COLO829 (cell line): ENCODE results near the gene HEG1.

Source experiments
- DNase-seq: peaks from one replicate; pipeline ENCODE4 v3.0.0; 2012; ENCODE audit warnings: low spot score

The HEG1 gene

DNA sequence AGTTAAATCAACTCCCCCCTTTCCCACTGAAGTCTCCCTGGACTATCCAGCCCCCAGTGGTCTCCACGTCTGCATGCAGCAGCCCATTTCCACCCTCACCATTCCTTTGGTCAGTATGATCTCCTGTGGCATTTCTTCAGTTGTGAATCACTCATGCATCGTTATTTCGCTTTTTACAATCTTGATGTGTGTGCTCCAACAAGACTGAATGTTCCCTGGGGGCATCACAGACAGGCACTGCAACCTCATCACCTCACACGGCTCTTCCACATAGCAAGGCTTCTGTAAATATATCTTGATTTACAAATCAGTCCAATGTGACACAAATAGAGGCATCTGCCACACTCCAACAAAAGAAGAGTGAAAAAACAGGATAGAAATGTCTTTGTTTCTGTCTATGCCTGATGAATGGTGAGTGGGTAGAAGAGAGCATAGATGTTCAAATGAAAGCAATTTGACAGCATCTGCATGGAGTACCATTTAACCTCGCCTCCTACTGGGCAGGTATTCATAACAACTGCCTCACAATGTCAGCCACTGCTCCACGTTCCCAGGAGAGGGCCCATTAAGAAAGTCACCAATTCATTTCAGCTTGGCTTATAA is 5.2 kb downstream of the HEG1 start:
- DNase-seq = no peak

DNA sequence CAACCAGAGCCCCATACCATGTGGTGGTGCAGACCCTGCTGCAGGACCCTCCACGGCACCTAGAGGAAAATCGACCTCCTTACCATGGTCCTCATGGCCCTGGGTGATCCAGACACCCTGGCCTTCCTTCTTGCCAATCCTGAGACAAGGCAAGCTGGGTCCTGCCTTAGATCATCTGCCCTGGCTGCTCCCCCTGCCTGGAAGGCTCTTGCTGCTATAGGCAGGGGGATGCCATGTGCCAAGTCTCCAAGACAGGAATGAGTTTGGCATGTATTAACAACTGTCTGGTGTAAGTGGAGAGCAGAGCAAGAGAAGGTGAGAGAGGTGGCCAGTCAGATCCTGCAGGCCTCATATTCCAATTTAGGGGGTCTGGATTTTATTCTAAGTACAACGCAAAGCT is 7.5 kb downstream of the HEG1 start:
- no peak for DNase-seq

DNA sequence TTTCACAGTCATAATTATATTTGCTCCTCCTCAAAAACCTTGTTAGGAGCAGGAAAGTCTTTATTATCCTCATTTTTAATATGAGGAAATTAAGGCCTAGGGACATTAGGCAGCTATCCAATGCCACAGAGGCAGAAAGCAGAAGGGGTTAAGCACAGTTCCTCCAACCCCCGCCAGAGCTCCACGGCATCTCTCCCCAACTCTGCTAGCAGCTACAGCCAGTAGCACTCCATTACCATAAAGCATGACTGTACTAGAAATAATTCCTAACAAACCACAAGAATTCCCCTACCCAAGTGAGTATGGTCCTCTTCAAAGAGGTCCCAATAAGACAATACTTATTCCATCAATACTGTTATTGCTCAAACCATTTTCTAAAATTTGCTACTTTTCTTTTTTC is 9.8 kb downstream of the HEG1 start:
- peak; percentile 82 for DNase-seq

DNA sequence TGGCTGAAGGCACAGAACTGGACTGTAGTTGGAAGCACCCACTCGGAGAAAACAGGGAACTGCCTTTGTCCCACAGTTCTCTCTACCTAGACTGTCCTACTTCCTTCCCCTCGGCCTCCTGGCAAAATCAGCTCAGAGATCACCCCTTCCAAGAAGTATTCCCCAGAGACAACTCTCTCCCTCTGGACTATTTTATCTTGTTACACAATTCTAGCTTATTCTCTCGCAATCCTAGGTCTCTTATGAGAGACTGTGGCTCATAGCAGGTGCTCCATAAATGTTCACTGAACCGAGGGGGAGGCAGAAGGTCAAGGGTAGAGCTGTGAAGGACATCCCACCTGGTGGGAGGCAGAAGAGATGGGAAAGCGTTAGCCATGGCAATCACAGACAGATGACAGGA is 10.6 kb downstream of the HEG1 start:
- DNase-seq = no peak

DNA sequence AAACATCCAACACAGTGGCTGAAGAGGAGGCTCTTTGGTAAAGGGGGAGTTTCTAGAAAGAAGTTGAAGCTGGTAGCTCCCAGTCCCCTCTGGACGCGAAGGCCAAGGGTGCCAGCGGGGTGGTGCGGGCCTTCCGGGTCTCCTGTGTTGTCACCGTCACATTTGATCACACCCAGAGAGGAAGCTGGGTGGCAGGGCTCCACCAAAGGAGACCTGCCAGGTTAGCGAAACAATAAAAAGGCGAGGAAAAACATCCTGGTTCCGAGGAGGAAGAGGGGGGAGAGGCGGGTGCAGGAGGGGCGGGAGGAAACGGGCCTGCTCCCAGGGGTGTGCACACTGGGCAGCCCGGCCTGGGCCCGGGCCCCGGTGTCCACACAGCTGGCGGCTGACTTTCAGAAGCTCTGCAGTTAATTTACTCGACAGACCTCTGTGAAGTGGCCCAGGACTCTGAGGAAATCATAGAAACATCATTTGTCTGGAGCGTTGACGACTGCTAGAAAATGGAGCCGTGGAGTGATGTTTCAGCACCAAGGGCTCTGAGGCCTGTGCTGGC is 12.1 kb downstream of the HEG1 start:
- DNase-seq = no peak

DNA sequence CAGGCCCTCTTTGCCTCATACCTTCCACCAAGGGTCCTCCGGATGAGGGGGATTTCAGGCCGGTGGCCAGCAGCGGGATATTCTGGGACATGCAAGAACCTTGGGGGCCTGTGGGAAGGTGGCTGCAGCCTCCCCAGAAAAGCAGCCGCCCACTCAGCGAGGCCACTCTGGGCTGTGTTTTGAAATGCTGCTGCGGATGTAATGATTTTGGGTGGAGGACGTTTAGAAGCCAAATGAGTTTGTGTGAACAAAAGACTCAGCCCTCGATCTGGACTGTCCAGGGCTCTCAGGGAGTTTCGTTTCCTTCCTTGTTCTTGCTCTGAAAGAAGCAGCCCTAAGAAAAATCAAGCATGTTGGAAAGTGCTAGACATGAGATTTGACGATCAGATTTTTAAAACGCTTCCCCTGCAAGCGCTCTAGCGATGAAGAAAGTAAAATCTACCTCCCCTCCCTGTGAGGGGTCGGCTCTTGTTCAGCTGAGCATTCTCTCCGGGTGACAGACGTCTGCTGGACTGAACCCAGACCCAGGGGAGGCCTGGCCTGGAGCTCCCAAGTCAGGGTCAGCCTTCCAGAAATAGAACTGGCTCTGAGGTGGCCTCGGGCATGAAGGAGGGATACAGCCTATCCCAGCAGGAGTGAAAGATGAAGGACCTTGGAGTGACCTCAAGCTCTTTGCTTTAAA is 12.9 kb downstream of the HEG1 start:
- no peak for DNase-seq

DNA sequence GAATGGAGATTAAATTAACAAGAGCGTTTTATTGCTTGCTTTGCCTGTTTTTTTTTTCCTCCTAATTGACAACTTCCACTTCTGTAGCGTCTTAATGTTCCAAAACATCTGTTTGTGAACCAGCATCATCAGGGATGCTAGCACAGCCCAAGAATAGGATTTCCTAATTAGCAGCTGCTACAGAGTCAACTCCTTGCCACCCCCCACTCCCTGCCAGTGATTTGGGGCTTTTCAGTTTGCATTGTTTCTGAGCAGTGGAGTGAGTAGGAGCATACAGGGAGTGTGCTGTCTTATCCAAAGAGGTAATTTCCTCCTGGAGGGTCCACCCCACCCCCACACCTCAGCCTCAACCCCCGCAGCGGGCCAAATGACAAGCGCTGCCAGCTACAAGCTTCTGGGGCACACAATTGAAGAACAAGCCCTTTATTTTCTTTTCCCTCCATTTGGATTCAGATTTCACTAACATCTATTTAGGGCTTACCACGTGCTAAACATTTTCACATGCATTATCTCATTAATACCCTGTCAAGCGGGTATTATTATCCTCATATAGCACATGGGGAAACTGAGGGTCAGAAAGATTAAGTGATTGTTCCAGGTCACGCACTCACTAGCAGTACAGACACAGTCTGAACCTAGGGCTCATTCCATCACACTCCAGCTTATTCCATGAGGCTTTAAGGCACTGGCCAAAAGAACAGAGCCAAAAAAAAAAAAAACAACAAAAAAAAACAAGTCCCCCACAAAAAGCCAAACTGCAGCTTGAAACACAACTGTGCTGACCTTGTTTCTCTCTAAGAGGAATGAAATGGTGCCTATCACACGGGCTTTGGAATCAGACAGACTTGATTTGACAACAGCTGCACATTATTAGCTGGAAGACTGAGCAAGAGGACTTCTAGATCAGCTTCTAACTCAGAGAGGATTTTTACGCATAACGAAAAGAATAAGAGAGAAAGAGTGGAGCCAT is 16.4 kb downstream of the HEG1 start:
- no peak for DNase-seq

DNA sequence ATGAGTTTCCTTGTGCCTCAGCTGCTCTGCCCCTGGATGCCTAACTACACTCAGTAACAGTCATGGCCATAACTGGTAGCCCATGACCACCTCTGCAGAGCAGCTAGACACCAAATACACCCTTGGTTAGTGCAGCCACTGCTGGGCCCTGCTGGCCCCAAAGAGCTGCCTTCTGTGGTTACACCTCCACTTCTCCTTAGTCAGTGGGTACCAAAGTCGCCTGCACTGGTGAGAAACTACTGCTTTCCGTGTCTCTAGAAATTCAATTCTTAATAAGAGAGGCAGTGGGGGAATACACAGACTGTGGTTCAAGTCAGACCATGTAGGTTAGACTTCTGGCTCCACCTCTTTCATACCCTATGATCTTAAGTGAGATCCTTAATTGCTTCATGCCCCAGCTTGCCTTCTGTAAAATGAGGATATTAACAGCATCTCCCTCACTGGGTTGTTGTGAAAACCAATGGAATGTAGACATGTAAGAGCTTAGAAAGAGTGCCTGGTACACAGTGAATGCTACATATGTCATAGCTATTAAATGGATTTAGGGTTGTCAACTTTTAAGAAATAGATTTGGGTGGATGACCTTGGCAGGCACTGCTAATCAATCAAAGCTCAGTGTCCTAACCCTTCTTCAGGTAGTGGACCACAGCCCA is 18.2 kb downstream of the HEG1 start:
- no peak for DNase-seq

DNA sequence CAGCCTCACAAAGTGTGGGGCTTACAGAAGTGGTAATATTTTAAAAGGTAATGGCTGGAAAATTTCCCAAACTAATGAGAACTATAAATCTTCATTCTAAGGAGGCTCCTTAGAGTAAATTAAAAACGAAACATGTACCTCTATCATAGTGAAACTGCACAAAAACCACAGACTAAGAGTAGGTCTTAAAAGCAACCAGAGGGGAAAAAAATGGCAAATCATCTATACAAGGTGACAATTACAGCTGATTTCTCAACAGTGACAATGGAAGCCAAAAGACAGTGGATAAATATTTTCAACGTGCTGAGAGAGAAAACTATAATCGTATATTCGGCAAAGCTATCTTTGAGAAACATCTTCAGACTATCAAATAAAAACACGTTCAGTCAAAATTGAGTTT is 20.6 kb downstream of the HEG1 start:
- DNase-seq = no peak

DNA sequence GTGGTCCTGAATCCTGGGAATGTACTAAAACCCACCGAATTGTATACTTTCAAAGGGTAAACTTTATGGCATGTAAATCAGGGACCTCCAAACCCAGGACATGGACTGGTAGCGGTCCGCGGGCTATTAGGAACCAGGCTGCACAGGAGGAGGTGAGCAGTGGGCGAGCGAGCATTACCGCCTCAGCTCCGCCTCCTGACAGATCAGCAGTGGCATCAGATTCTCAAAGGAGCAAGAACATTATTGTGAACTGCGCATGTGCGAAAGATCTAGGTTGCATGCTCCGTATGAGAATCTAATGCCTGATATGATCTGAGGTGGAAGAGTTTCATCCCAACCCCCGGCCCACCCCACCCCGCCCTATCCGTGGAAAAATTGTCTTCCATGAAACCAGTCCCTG is 22.2 kb downstream of the HEG1 start:
- DNase-seq = no peak

DNA sequence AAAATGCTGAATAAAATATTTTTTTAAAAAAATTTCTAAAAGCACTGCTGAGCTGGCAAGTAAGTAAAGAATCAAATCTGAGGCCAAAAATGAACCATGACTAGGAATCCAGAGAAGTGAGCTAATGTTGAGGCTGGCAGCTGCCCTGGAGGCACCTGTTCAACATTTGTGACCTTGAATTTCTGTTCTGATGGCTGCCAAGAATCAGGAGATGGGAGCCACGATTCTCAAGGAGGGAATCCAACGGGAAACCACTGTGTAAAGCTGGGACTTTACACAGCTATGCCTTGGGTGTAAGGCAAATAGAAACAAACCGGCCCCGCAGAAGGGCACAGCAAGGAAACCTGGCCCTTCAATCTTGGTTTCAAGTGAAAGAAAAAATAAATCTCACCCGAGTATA is 22.7 kb downstream of the HEG1 start:
- no peak for DNase-seq

DNA sequence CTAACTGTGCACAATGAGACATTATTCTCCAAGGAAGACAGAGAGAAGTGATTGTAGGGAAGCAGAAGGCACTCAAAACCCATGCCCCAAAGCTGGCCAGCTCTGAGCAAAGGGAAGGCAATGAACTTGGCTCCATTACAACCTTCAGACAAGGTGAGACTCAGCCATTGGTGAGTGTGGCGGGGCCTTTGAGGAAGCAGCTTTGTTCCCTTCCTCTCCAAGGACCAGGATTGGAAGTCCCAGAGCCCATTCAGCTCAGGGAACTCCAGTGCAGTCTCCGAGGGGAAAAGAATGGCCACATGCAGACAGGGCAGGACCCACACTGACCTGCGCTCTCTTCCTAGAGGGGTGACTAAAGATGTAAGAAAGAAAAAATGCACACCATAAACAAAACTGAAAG is 23.1 kb downstream of the HEG1 start:
- no peak for DNase-seq

DNA sequence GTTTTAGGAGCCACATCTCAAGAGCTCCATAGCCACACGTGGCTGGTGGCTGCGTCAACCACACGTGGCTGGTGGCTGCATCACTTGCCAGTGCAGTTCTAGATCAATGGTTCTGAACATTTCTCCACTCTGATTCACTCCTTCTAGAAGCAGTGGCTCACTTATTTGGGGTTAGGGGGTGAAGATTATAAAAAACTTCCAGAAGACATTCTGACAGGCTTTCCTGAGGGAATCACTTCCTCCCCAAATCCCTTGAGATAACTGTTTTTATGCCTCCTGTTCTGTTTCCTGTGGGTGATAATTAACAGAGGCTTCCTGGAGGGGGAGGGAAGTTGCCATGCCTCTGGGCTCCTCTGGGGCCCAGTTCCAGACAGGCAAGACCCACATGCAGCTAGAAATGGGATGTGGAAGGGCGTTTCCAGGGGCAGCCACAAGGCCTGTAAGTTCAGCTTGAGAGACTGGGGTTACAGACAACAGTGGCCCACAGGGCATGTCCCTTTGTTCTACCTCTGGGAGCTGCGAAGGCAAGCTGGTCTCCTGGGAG is 23.6 kb downstream of the HEG1 start:
- DNase-seq = peak; percentile 91

DNA sequence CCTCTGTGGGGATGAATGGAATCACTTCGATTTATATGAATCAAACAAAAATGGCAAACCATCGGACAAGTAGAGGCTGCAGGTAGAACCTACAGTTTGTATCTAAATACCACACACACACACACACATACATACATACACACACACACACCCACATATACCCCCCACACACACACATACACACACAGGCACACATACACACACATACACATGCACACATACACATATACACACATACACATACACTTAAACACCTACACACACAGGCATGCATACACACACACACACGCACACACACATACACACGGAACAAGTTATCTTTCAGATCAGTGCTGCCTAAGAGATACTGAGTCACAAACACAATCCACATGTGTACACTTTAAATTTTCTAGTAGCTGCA is 24.3 kb downstream of the HEG1 start:
- no peak for DNase-seq

DNA sequence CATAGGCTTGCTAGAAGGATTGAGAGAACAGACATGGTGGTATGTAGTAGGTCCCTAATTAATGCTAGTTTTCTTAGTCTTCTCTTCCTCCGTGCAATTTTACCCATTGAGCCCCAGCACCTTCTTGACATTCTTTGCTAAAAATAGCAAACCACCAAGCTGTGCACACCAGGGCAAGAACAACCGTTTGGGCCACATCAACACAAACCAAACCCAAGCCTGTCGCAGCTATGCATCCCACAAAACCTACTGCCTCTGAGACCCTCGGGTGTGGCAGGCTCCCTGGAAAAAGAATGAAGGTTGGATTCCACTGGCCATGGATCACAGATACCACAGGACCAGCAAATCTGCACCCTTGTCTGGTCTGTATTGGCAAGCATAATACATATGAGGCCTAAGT is 27.1 kb downstream of the HEG1 start:
- no peak for DNase-seq

DNA sequence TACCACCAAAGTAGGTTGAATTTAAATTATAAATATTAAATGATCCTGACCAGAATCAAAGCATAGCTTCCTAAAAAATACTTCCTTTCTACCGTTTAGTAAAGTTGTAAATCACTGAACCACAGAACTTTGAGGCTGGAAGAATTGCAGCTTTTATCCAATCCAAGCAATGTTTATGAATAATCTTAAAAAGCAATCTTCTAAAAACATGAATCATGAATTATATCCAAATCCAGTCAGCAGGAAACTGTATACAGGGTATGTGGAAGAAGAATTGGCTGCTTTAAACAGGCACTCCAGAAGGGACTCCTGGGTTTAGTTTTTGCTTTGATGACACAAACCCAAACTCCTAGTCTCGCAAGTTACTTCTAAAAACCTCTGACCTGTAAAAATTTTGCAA is 30.2 kb downstream of the HEG1 start:
- no peak for DNase-seq

DNA sequence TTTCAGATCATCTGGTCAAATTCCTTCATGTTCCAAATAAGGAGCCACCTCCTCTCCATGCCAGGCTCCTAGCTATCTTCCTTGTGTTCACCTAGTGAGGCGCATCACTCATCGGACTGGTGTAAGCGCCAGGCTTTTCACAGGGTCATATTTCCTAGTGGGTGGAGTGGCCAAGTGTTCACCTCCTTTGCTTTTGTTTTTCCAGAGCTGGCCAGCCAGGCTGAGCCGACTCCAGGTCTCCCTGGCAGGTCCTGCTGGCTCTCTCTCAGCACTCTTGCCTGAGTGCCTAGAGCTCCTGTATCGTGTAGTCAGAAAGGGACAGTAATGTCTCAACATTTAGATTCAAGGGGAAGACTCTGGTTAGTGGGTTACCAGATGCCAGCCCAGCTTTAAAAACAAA is 31.0 kb downstream of the HEG1 start:
- DNase-seq = no peak

DNA sequence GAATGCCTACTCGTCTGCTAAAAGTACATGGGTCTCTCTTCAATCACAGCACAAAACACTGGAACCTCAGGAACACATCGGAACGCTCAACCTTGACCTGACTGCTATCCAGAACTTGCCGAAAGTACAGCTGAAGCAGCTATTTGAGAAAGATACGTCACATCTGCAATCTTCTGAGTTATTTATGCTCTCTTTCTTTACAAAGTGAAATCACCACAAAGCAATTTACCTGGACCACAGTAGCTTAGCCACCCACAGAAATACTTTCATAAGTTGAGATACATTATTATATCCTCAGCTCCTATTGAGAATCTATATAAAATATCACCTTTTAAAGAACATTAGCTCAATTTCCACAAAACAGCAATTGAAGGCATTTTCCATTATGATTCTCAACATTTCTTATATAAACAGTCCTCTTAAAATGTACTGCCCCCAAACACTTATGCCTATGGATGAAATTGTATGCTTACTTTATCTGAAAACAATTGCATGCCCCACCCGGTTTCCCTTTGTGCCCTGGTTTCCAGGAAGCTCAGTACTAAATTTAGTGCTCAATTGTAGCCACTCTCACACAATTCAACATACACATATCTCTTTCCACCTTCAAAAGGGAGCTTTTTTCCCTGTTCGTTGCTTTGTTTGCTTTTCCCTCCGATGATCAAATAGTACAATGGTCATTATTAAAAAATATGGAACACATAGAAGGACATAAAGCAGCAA is 31.8 kb downstream of the HEG1 start:
- DNase-seq = no peak

DNA sequence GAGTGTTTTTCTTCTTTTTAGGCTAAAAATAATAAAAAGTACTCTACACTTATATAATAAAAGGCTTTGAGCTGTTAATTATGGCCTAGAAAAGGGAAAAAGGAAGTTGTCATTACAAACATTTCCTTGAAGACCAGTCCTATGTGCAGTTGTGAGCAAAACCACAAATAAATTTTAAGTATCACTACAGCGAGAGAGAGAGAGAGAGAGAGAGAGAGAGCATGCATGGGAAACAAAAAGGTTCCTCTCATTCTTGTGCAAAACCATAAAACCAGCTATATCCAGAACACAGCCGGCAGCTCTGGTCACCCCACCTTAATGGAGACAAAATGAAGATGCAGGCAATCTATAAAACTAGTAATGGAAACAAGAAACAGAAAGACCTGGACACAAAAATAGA is 33.6 kb downstream of the HEG1 start:
- no peak for DNase-seq

DNA sequence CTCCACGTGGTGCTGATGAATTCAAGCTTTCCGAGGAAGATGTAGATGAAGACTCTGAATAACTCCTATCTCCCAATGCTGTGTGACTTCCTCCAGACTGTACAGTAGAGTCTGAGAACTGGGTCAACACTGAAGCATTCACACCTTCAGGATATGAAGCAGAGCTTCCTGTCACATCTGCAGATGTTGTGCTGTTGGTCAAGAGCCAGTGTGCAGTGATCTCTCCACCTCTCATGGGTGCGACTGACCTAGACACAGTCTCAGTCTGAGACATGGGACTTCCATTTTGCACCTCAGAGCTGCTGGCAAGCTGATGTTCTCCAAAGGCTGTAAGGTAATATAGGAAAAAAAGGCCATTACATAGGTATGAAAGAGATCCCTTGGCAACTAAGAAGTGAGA is 36.5 kb downstream of the HEG1 start:
- no peak for DNase-seq

DNA sequence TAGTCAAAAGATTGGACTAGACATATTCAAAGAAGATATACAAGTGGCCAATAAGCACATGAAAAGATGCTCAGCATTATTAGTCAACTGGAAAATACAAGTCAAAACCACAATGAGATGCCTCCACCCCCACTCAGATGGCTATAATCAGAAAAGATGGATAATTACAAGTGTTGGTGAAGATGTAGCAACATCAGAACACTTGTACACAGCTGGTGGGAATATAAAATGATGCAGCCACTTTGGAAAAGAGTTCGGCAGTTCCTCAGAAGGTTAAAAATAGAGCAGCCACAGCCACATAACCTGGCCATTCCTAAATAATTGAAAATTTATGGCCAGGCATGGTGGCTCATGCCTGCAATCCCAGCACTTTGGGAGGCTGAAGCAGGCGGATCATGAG is 38.4 kb downstream of the HEG1 start:
- DNase-seq = no peak
